ENCODE measurements around the gene LPP. TPM values are rescaled to one million over a fixed set of nuclear protein-coding genes. Genes with fewer than 3 reads are reported as not detected.

Gene LPP
- total RNA-seq, 1 experiment from 2014 or later, result 20.4 TPM

DNA sequence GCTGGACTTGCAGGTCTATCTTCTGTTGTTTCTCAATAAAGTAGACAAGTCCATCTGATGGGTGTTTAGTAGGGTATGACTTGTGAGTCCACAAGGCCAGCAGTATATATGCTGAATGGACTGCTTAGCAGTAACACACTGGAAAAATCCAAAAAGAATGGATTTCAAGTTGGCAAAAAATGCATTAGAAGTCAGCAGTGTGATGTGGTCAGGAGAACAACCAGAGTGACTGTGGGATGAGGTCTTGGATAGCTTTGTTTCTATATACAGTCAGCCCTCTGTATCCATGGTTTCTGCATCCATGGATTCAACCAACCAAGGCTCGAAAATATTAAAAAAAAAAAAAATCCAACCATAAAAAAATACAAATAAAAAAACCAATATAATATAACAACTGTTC lies 55.8 kb downstream of the LPP start:
- POLR2A ChIA-PET (ENCODE audit: unreplicated experiment), result no interaction called here
- Histone ChIP-seq H3K4me1 (ENCODE audit: insufficient read depth, low read length) (no peaks in the 10 kb centered on the region), H3K9ac (ENCODE audit: low read length) (no peak overlapping the region), H3K4me2 (ENCODE audit: low read length) (no peak overlapping the region), H3F3A (ENCODE audit: low read length, unreplicated experiment) (no peaks in the 10 kb centered on the region), H4K20me1 (ENCODE audit: low read length) (no peaks in the 10 kb centered on the region), H3K27ac (ENCODE audit: low read length) (no peak overlapping the region), H3K9me3 (ENCODE audit: low read length) (no peaks in the 10 kb centered on the region), H3K9me2 (replicated peaks; ENCODE audit: low read length) (no peaks in the 10 kb centered on the region), H3K4me3 (ENCODE audit: low read length) (no peak overlapping the region), H2AFZ (ENCODE audit: low read length) (no peak overlapping the region), H3K36me3 (ENCODE audit: low read depth, low read length) (no peaks in the 10 kb centered on the region), H3K79me2 (ENCODE audit: low read length) (peaks cover 7% of the 10 kb centered on the region; the same call in 1 of the 2 replicates), H3K27me3 (ENCODE audit: low read length) (no peaks in the 10 kb centered on the region)
- TF ChIP-seq EZH2phosphoT487 (IDR thresholded peaks at IDR 0.05; ENCODE audit: borderline replicate concordance, low read length), result no peak
- TF ChIP-seq, protein P1, sequence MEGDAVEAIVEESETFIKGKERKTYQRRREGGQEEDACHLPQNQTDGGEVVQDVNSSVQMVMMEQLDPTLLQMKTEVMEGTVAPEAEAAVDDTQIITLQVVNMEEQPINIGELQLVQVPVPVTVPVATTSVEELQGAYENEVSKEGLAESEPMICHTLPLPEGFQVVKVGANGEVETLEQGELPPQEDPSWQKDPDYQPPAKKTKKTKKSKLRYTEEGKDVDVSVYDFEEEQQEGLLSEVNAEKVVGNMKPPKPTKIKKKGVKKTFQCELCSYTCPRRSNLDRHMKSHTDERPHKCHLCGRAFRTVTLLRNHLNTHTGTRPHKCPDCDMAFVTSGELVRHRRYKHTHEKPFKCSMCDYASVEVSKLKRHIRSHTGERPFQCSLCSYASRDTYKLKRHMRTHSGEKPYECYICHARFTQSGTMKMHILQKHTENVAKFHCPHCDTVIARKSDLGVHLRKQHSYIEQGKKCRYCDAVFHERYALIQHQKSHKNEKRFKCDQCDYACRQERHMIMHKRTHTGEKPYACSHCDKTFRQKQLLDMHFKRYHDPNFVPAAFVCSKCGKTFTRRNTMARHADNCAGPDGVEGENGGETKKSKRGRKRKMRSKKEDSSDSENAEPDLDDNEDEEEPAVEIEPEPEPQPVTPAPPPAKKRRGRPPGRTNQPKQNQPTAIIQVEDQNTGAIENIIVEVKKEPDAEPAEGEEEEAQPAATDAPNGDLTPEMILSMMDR (conservative IDR thresholded peaks at IDR 0.05; ENCODE audit: low read depth, low read length), result no peak
- TF ChIP-seq EZH2 (IDR thresholded peaks at IDR 0.05; ENCODE audit: low read length, unreplicated experiment), result no peak
- intact Hi-C loops (cut with micrococcal nuclease), result no loop called here
- no TSS peak for BruUV-seq (replicated peaks)
- DNase-seq, result no peak
- ATAC-seq, result no peak
- CTCF ChIA-PET, result no interaction called here

DNA sequence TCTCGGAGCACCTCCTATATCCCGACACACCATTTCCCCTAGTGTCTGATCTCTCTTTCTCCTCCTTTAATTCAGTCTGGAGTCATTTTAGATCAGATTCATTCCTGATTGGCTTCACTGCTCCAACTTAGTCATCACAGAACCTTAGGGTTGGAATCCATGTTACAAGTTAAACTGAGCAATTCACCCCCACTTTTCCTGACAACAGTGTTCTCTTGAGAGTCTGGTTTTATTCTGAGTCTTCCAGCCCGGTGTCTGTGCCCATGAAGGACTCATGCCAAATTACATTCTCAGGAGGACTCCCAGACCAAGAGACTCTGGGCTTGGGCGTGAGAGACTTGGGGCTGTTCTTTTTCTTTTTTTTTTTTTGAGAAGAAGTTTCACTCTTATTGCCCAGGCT lies 57.5 kb downstream of the LPP start:
- TF ChIP-seq, protein P1 (conservative IDR thresholded peaks at IDR 0.05; ENCODE audit: low read depth, low read length), result no peak
- no peak for TF ChIP-seq EZH2 (IDR thresholded peaks at IDR 0.05; ENCODE audit: low read length, unreplicated experiment)
- no peak for TF ChIP-seq EZH2phosphoT487 (IDR thresholded peaks at IDR 0.05; ENCODE audit: borderline replicate concordance, low read length)
- Histone ChIP-seq H3K27me3 (ENCODE audit: low read length) (no peaks in the 10 kb centered on the region), H3K9me3 (ENCODE audit: low read length) (no peaks in the 10 kb centered on the region), H3K9ac (ENCODE audit: low read length) (no peak overlapping the region), H3K4me2 (ENCODE audit: low read length) (no peak overlapping the region), H3K79me2 (ENCODE audit: low read length) (no peaks in the 10 kb centered on the region), H3K36me3 (ENCODE audit: low read depth, low read length) (no peaks in the 10 kb centered on the region), H3K4me1 (ENCODE audit: insufficient read depth, low read length) (no peaks in the 10 kb centered on the region), H3F3A (ENCODE audit: low read length, unreplicated experiment) (no peaks in the 10 kb centered on the region), H3K4me3 (ENCODE audit: low read length) (no peak overlapping the region), H2AFZ (ENCODE audit: low read length) (no peak overlapping the region), H4K20me1 (ENCODE audit: low read length) (no peaks in the 10 kb centered on the region), H3K9me2 (replicated peaks; ENCODE audit: low read length) (no peaks in the 10 kb centered on the region), H3K27ac (ENCODE audit: low read length) (no peak overlapping the region)
- no peak for DNase-seq
- intact Hi-C loops (cut with micrococcal nuclease), result no loop called here
- no peak for ATAC-seq
- POLR2A ChIA-PET (ENCODE audit: unreplicated experiment), result no interaction called here
- CTCF ChIA-PET, result interaction anchor here (0.6 kb wide), 1 partner anchor 503 kb away, joined by 4 read pairs; no protein-coding TSS in a partner anchor
- no TSS peak for BruUV-seq (replicated peaks)

DNA sequence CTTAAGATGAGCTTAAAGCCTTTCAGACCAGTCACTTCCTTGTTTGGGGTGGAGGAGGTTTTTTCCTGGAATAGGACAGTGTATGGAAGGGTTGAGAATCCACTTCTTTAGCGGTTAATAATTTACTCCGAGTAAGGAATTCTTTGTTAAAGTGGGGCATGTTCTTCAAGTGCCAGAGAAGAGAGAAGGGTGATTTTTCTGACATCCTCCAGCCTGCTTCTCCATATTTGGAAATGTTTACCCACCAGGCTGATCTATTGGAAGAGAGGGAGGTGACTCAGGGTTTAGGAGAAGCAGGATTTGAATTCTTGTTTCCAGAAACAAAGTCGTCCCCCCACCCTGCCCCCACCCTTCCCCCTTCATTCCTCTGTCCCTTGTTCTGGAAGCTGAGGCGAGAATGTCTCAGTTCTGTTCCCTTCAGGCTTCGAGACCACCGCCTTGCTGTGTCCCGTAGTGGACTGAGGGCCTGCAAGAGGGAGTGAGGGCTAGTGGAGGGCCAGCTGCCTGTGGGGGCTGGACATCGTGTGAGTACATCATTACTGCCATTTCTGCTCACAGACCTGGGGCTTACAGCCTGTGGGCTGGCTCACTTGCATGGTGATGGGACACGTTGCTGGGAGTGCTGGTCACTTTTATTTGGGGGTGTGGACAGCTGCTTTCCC lies 58.5 kb downstream of the LPP start:
- ATAC-seq, result no peak
- no peak overlapping the region for H3K4me3 ChIP-seq (ENCODE audit: low read length)
- CTCF ChIA-PET, result interaction anchor here (0.6 kb wide), 1 partner anchor 504 kb away, joined by 4 read pairs; no protein-coding TSS in a partner anchor
- intact Hi-C loops (cut with micrococcal nuclease), result no loop called here
- no peak overlapping the region for H3K4me2 ChIP-seq (ENCODE audit: low read length)
- no peaks in the 10 kb centered on the region for H3K79me2 ChIP-seq (ENCODE audit: low read length)
- no peak overlapping the region for H3K27ac ChIP-seq (ENCODE audit: low read length)
- no peak for TF ChIP-seq EZH2 (IDR thresholded peaks at IDR 0.05; ENCODE audit: low read length, unreplicated experiment)
- TF ChIP-seq, protein P1 (conservative IDR thresholded peaks at IDR 0.05; ENCODE audit: low read depth, low read length), result no peak
- TF ChIP-seq EZH2phosphoT487 (IDR thresholded peaks at IDR 0.05; ENCODE audit: borderline replicate concordance, low read length), result no peak
- H3F3A ChIP-seq (ENCODE audit: low read length, unreplicated experiment), result no peaks in the 10 kb centered on the region
- no peak overlapping the region for H3K9ac ChIP-seq (ENCODE audit: low read length)
- BruUV-seq (replicated peaks), result no TSS peak
- H3K27me3 ChIP-seq (ENCODE audit: low read length), result no peaks in the 10 kb centered on the region
- POLR2A ChIA-PET (ENCODE audit: unreplicated experiment), result no interaction called here
- no peaks in the 10 kb centered on the region for H3K9me3 ChIP-seq (ENCODE audit: low read length)
- H2AFZ ChIP-seq (ENCODE audit: low read length), result no peak overlapping the region
- H3K9me2 ChIP-seq (replicated peaks; ENCODE audit: low read length), result no peaks in the 10 kb centered on the region
- H3K4me1 ChIP-seq (ENCODE audit: insufficient read depth, low read length), result no peaks in the 10 kb centered on the region
- H3K36me3 ChIP-seq (ENCODE audit: low read depth, low read length), result no peaks in the 10 kb centered on the region
- no peaks in the 10 kb centered on the region for H4K20me1 ChIP-seq (ENCODE audit: low read length)
- peak; percentile 30 for DNase-seq

Data from PC-3 (cell line).